C1 segment of cervical spinal cord (tissue), 14 donors: ENCODE results near the gene MCC.

ENCODE experiments used
- DNase-seq, 14 donors: peaks; one replicate each; lab custom pipeline; 2025; lab: John Stamatoyannopoulos, UW

Gene MCC

DNA sequence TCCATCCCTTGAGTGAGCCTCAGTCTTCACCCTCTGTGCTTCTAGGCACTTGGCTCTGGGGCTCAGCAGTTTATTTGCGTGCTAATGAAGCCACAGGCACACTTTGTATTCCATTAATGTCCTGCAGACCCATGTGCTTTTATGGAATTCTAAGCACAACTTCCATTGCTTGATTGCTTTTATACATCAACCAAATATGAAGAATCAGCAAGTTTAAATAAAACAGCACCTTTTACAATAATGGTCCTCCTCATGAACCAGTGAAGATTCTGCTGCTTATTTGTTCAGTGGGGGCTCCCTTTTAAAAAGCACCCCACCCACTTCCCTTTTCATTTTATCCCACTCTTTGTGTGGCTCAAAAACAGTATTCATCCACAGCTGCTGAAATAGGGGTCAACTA is 451.4 kb downstream of the MCC start:
- DNase-seq, result no peak

DNA sequence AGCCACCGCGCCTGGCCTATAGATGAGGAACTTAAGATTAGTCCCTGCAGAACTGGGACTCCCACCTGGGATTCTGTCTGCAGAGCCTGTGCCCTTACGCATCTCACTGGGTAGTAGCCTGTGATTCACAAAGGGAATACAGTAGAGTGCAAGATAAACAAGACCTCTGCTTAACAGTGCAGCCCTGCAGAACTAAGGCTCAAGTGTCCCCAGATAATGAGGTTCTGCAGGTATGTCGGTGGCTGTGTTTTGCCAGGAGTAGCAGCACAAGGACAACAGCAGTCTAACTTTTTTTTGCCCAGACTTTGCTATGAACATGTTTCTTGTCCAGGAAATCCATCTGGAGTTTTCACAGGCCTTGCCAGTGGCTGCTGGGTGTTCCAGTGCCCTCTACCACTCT is 451.9 kb downstream of the MCC start:
- no peak for DNase-seq

DNA sequence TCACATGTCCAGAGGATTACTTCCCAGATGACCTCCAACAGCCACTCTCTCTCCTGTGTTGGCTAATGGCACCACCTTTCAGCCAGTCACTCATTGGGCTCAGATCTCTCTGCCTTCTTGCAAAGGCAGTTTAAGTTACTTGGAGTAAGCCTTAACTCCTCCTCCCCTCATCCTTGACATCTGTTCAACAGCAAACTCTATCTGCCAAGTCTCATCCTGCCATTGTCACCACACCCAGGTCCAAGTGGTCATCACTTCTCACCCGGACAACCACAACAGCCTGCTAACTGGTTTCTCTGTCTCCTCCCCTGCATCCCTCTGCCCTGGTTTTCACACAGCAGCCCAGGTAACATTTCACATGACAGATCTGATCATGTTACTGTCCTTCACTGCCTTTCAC is 453.2 kb downstream of the MCC start:
- DNase-seq, result no peak

- no peak for DNase-seq
Observed at GRCh38 chr5:113034182-113034773, 454.0 kb downstream of the MCC start.

DNA sequence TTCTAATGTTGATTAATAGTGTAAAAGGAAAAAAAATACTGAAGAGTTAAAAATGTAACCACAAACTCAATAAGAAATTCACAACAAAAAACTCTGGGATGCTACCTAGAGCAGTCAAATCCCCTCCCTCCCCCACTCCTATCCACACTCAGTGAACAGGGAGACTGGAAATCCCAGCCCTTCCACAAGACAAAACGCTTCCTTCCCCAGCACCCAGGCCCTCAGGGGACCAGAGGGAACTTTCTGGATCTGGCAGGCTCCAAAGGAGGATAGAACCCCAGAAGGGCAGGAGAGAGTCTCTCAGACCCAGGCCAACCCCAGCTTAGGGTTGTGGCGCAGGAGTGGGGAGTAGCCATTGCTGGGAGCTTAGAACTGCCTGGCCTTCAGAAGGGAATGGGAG is 456.7 kb downstream of the MCC start:
- DNase-seq, result no peak

DNA sequence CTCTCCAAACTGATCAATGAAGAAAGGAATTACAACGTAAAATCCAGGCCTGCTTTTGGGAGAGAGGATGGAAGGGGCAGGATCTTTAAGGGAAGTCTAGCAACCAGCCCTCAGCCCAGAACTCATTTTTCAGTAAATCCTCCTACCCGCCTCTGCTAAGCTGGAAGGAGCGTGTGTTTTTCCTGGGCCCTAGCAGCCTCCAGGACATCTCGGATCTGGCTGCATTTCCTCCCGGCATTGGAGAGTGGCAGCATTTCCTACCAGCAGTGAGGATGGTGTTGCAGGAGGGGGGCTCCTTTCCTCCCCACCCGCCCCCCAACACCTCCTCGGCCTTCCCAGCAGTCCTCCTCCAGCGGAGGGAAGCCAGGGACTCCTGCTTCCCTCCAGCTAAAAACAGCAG is 457.1 kb downstream of the MCC start:
- no peak for DNase-seq

- no peak for DNase-seq
Observed at GRCh38 chr5:113029614-113030013, 458.6 kb downstream of the MCC start.

- no peak for DNase-seq
Observed at GRCh38 chr5:113027431-113027830, 460.8 kb downstream of the MCC start.

GRCh38 chr5:113027015-113027414 is 461.2 kb downstream of the MCC start:
- DNase-seq, result no peak

DNA sequence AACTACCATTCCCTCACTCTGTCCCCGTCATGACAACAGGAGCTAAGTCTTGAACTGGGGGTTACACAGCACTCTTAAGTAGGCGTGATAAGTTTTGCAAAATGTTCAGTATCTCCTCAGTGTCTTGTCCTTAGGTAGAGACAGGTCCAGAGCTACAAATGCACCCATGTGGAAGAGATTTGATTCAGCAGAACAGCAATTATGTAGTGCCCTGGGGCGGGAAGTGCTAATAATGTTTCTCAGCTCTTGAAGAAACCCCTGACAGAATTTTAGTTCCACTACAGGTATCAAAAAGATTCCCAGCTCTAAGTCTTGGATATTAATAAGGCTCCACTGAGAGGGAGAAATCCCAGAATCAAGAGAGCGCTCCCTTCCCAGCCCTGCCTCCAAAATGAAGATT is 462.0 kb downstream of the MCC start:
- DNase-seq, result no peak

DNA sequence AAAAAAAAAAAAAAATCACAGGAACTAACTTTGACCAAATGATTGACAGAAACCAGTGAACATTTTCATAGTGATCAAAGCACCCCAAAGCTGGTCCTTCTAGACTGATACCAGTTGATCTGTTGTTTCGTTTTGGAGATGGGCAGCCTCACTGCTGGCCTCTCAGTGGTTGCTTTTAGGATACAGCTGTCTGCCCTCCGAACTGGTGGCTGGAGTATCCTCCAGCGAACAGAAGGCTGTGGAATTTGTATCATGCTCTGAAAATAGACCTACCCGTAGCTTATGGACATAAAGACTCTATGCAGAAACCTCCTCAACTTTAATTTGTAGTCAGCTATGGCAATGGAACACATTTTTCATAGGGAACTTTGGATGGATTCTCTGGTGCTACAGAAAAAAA is 462.7 kb downstream of the MCC start:
- DNase-seq, result no peak

- DNase-seq, result no peak
Observed at GRCh38 chr5:113024076-113024697, 464.1 kb downstream of the MCC start.

DNA sequence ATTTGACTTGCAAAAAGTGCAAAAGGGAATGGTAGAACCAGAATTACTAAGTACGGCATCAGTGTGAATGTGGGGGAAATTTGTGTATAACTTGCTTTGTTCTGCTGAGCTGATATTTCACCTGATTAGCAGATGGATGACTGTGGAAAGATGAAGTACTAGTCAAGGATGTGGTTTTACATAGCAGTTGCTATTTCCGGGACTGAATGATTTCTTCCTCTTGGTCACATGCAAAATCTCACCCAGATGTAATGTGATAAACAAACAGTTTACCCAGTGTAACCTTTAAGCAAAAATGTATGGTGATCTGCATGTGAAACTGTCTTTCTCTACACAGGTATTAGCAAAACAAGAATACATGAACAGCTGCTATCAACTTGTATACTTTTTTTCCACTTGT is 465.6 kb downstream of the MCC start:
- no peak for DNase-seq

DNA sequence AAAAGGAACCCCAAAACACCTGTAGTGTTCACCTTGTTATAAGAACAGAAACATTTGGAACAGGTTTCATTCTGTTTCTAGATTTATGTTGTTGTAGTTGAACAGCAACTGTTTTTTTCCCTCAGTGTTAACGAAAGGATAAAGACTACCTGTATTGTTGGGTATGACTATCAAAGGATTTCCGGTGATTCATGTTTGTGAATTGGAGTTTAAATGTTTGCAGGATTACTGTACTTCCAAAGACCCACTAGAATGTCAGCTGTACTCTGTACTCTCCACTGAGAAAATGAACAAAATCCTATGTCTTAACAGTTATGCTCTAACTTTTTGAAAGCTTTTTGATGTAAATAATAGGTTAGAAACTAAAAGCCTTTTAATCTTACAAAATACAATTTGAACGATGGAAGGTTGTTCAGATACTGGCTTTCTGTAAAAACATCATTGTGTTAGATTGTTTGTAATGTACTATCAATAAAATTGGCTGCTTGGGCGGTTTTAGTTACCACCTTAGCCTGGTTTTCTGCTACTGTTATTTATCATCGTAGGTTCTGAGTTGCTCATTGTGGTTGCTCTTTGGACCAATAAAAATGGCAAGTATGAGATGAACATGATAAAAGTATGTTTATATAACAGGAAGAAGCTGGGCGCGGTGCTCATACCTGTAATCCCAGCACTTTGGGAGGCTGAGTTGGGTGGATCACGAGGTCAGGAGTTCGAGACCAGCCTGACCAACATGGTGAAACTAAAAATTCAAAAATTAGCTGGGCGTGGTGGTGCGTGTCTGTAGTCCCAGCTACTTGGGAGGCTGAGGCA is 467.6 kb downstream of the MCC start:
- DNase-seq, result no peak

GRCh38 chr5:113017881-113018635 is 470.2 kb downstream of the MCC start:
- DNase-seq, result no peak

- DNase-seq, result no peak
Observed at GRCh38 chr5:113005454-113005853, 482.8 kb downstream of the MCC start.

DNA sequence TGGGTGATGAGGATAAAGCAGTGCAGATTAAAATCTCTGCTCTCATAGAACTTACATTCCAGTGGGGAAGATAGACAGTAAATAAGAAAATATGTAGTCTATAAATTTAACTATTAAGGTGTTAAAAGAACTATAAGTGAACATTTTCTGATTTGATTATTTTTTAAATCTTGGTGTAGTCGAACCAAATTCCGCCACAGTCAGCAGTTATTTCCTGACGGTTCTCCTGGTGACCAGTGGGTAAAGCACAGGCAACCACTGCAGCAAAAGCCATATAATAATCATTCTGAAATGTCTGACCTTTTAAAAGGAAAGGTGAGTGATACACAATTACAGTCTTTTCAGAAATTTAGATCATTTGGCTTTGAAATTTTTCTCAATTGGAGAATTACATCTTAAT is 484.5 kb downstream of the MCC start:
- no peak for DNase-seq

DNA sequence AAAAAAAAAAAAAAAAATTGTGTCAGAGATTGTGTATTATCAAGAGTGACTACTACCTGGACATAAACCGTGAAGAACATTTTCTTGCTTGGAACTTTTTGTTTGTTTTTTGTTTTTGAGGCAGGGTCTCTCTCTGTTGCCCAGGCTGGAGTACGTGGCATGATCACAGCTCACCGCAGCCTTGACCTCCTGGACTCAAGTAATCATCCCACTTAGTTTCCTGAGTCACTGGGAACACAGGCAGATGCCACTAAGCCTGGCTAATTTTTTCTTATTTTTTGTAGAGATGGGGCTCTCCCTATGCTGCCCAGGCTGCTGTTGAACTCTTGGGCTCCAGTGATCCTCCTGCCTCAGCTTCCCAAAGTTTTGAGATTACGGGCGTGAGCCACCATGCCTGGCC is 485.8 kb downstream of the MCC start:
- no peak for DNase-seq

DNA sequence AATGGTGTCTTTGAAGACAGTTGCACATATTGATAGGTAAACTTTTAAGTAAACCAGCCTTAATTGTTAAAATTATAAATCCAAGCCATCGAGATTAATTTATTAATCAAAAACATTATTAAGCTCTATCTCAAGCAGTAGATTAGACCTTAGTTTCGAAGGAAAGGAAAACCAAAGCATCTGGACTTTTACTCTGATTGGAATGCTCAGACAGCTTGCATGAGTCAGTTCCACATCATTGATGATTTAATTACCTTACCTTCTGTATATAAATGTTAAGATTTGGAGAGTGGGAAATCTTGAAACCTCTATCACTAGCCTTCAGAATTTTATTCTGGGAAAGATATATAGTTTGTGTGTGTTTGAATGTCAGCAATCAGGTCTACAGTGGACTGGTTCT is 487.8 kb downstream of the MCC start:
- DNase-seq, result no peak

- DNase-seq, result no peak
Observed at GRCh38 chr5:112998296-112998695, 490.0 kb downstream of the MCC start.

GRCh38 chr5:112996830-112997374 is 491.4 kb downstream of the MCC start:
- no peak for DNase-seq
